OCI-LY3 (cell line): Measurements from ENCODE around the gene CTDSP1.

ENCODE experiments used
- H2AFZ ChIP-seq: fragments of 200-600, 300-600 bp; shearing (Covaris generic); 2 replicates; pipeline ENCODE4 v1.6.0; 2014; ENCODE audit warnings: antibody characterized with exemption, low read depth, low read length
- H3K27ac ChIP-seq: fragments of 200-600, 300-600 bp; sonication (generic); 2 replicates; pipeline ENCODE4 v1.5.1; 2014; ENCODE audit warnings: mild to moderate bottlenecking, low read length, moderate library complexity, mixed read lengths
- H3K27me3 ChIP-seq: fragments of 200-600, 300-600 bp; sonication (generic); 2 replicates; pipeline ENCODE4 v1.6.1; 2014; ENCODE audit warnings: low read depth, low read length, mixed read lengths
- H3K36me3 ChIP-seq: fragments of 200-600, 300-600 bp; sonication (generic); replicated peaks from 2 replicates; pipeline ENCODE3; 2014; ENCODE audit warnings: low read depth, low read length, mixed read lengths
- H3K4me1 ChIP-seq: fragments of 300-600, 200-600 bp; sonication (generic); 2 replicates; pipeline ENCODE4 v1.6.1; 2014; ENCODE audit warnings: low read length, mixed read lengths
- H3K4me2 ChIP-seq: fragments of 200-600, 300-600 bp; sonication (generic); 2 replicates; pipeline ENCODE4 v1.6.1; 2014; ENCODE audit warnings: low read length, mixed read lengths
- H3K4me3 ChIP-seq: fragments of 300-600, 200-600 bp; sonication (generic); 2 replicates; pipeline ENCODE4 v1.5.1; 2014; ENCODE audit warnings: antibody characterized with exemption, mild to moderate bottlenecking, low read length, moderate library complexity
- H3K79me2 ChIP-seq: fragments of 300-600, 200-600 bp; shearing (Covaris generic); 2 replicates; pipeline ENCODE4 v1.6.1; 2014; ENCODE audit warnings: mild to moderate bottlenecking, low read length, mixed read lengths
- H3K9ac ChIP-seq: fragments of 300-600, 200-600 bp; shearing (Covaris generic); 2 replicates; pipeline ENCODE4 v1.6.0; 2014; ENCODE audit warnings: mild to moderate bottlenecking, low read length, moderate library complexity
- H3K9me3 ChIP-seq: fragments of 200-600, 300-600 bp; shearing (Covaris generic); 2 replicates; pipeline ENCODE4 v1.6.1; 2014; ENCODE audit warnings: low read length, mixed read lengths; ENCODE audit not compliant: insufficient read depth
- H4K20me1 ChIP-seq: fragments of 200-600, 300-600 bp; sonication (generic); 2 replicates; pipeline ENCODE4 v1.6.1; 2016; ENCODE audit warnings: low read length, mixed read lengths; ENCODE audit not compliant: insufficient read depth
- CTCF ChIP-seq: fragments of 200-600, 300-600 bp; sonication (generic); IDR thresholded peaks from 2 replicates; pipeline ENCODE4 v1.5.1; 2014; ENCODE audit warnings: antibody characterized with exemption, low read length, low read depth
- EZH2phosphoT487 ChIP-seq: fragments of 200-600 bp; shearing (Covaris generic); IDR thresholded peaks from 2 replicates; pipeline ENCODE4 v1.6.1; 2018; ENCODE audit warnings: antibody characterized with exemption, mixed run types, low read depth

CTDSP1 gene

DNA sequence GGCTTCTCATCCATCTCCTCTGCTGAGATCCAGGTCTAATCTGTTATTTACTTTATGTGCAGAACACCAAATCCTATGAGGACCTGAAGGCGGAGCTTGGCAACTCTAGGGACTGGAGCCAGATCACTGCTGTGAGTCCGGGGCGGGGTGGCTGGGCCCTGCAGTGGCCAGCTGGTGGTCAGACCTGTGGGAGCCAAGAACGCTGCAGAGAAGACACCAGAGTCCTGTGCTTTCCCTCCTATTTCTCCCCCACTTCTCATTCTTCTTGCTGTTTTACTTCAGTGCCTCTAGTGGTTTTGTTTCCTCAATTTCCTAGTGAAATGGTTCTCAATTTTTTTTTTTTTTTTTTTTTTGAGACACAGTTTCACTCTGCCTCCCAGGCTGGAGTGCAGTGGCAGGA lies 38.9 kb downstream of the CTDSP1 start:
- Histone ChIP-seq H3K9me3 (no peaks in the 10 kb centered on the region), H3K36me3 (no peaks in the 10 kb centered on the region), H3K27ac (no peak overlapping the region), H2AFZ (no peak overlapping the region), H3K27me3 (no peaks in the 10 kb centered on the region), H4K20me1 (no peaks in the 10 kb centered on the region), H3K4me1 (peaks cover 13% of the 10 kb centered on the region), H3K79me2 (no peaks in the 10 kb centered on the region), H3K4me3 (no peak overlapping the region), H3K4me2 (peak overlapping the region; percentile 0; the same call in 1 of the 2 replicates), H3K9ac (no peak overlapping the region)
- no peak for TF ChIP-seq EZH2phosphoT487
- TF ChIP-seq CTCF, result no peak

DNA sequence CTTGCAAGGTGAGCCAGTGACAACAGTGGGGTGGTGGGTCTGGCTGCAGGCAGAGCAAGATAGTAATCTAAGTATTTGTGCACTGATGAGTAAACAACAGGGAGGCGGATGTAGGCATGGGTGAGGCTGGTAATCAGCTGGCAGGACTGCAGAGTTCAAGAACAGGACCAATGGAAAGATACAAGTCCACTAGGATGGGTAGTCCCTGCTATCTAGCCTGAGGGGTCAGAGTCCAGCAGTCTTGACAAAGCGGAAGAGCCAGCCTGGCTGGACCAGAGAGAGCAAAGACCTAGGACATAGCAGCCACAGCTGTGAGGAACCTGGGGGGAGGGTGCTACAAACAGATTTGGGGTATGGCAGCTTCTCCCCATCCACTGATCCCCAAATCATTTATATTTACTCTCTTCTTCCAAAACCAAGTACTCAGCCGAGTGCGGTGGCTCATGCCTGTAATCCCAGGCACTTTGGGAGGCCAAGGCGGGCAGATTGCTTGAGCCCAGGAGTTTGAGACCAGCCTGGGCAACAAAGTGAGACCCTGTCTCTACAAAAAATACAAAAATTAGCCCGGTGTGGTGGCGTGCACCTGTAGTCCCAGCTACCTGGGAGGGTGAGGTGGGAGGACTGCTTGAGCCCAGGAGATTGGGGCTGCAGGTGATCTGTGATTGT lies 45.2 kb downstream of the CTDSP1 start:
- no peaks in the 10 kb centered on the region for H3K9me3 ChIP-seq
- H3K79me2 ChIP-seq, result no peaks in the 10 kb centered on the region
- H3K4me2 ChIP-seq, result no peak overlapping the region
- H3K36me3 ChIP-seq, result peaks cover 2% of the 10 kb centered on the region
- no peak overlapping the region for H3K9ac ChIP-seq
- no peaks in the 10 kb centered on the region for H3K4me1 ChIP-seq
- no peak overlapping the region for H3K4me3 ChIP-seq
- H2AFZ ChIP-seq, result no peak overlapping the region
- no peaks in the 10 kb centered on the region for H3K27me3 ChIP-seq
- H4K20me1 ChIP-seq, result no peaks in the 10 kb centered on the region
- H3K27ac ChIP-seq, result no peak overlapping the region
- no peak for TF ChIP-seq CTCF
- no peak for TF ChIP-seq EZH2phosphoT487

DNA sequence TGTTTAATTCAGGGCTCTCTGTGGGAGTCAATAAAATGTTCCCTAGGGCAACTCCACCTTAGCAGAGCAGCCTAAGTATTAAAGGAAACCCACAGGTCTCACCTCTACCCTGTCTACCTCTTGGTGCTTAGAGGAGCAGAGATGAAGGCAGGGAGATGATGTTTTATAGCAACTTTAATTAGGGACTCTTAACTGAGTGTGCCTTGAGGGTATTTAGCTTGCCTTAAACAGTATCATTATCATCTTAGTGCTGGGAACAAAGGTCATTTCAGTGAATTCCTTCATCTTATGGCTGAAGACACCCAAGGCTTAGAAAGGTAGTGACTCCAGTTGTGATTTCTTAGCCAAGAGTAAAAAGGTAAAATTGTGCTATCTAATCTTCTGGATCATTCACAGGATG lies 45.9 kb downstream of the CTDSP1 start:
- Histone ChIP-seq H3K27ac (no peak overlapping the region), H3K4me1 (no peaks in the 10 kb centered on the region), H3K4me2 (no peak overlapping the region), H4K20me1 (no peaks in the 10 kb centered on the region), H3K9me3 (no peaks in the 10 kb centered on the region), H3K36me3 (peaks cover 2% of the 10 kb centered on the region), H3K9ac (no peak overlapping the region), H3K79me2 (no peaks in the 10 kb centered on the region), H2AFZ (no peak overlapping the region), H3K27me3 (no peaks in the 10 kb centered on the region), H3K4me3 (no peak overlapping the region)
- TF ChIP-seq EZH2phosphoT487 (no peak), CTCF (no peak)

DNA sequence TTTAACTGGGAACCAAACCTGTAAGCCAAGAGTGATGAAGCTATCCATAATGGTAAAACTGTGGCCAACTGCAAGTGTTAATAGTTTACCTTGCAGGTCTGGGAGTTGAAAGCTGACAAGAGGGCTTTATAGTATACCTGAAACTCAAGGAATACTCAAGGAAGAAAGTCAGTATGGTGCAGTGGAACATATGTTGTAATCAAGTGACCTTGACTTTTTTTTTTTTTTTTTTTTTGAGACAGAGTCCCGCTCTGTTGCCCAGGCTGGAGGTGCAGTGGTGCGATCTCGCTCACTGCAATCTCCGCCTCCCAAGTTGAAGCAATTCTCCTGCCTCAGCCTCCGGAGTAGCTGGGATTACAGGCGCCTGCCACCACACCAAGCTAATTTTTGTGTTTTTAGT lies 46.9 kb downstream of the CTDSP1 start:
- H3K4me2 ChIP-seq, result no peak overlapping the region
- no peaks in the 10 kb centered on the region for H4K20me1 ChIP-seq
- no peak overlapping the region for H3K27ac ChIP-seq
- no peaks in the 10 kb centered on the region for H3K9me3 ChIP-seq
- H3K4me3 ChIP-seq, result no peak overlapping the region
- no peaks in the 10 kb centered on the region for H3K4me1 ChIP-seq
- TF ChIP-seq CTCF, result no peak
- no peak for TF ChIP-seq EZH2phosphoT487
- no peak overlapping the region for H2AFZ ChIP-seq
- no peak overlapping the region for H3K9ac ChIP-seq
- H3K36me3 ChIP-seq, result peaks cover 2% of the 10 kb centered on the region
- H3K79me2 ChIP-seq, result no peaks in the 10 kb centered on the region
- no peaks in the 10 kb centered on the region for H3K27me3 ChIP-seq
